ENCODE measurements around the gene SWI5. TPM values are rescaled to one million over a fixed set of nuclear protein-coding genes. Genes with fewer than 3 reads are reported as not detected.

Gene SWI5
- total and polyA plus RNA-seq, 9 of the 15 experiments (the other 6 are each of a cell fraction or from before 2014, with no cell fraction given) = 62.8 to 133 (median 95.9) TPM

DNA sequence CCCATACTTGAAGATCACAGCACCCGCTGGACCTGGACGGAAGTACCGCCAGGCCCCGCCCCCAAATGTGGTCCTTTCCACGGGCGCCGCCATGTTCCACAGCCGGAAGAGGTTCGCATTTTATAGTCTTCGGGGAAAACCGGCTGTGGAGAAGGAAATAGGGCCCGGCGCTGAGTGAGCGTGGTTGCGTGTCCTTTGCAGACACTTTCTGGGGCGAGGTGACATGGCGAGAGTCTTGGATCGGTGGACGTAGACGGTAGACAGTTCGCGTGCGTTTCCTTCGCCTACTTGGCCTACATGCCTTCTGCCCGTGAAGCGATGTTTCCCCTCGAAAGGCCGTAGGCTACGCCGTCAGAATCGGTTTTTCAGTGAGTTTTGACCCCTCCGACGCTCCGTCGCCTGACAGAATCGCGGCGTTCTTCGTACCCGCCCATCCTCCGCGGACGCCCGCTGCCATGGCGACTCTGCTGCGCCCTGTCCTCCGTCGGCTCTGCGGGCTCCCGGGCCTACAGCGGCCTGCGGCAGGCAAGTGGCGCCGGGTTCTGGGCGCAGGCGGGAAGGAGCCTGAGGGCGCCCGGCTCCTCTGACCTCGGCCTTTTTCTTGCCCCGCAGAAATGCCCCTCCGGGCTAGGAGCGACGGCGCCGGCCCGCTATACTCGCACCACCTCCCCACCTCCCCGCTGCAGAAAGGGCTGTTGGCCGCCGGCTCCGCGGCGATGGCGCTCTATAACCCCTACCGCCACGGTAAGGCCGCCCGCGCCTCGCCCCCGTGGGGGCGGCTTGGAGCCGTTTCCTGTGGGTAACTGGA lies 46.5 kb downstream of the SWI5 start, which contains the start of the genes COQ4 and TRUB2 (continued):
- TF ChIP-seq, protein P1, sequence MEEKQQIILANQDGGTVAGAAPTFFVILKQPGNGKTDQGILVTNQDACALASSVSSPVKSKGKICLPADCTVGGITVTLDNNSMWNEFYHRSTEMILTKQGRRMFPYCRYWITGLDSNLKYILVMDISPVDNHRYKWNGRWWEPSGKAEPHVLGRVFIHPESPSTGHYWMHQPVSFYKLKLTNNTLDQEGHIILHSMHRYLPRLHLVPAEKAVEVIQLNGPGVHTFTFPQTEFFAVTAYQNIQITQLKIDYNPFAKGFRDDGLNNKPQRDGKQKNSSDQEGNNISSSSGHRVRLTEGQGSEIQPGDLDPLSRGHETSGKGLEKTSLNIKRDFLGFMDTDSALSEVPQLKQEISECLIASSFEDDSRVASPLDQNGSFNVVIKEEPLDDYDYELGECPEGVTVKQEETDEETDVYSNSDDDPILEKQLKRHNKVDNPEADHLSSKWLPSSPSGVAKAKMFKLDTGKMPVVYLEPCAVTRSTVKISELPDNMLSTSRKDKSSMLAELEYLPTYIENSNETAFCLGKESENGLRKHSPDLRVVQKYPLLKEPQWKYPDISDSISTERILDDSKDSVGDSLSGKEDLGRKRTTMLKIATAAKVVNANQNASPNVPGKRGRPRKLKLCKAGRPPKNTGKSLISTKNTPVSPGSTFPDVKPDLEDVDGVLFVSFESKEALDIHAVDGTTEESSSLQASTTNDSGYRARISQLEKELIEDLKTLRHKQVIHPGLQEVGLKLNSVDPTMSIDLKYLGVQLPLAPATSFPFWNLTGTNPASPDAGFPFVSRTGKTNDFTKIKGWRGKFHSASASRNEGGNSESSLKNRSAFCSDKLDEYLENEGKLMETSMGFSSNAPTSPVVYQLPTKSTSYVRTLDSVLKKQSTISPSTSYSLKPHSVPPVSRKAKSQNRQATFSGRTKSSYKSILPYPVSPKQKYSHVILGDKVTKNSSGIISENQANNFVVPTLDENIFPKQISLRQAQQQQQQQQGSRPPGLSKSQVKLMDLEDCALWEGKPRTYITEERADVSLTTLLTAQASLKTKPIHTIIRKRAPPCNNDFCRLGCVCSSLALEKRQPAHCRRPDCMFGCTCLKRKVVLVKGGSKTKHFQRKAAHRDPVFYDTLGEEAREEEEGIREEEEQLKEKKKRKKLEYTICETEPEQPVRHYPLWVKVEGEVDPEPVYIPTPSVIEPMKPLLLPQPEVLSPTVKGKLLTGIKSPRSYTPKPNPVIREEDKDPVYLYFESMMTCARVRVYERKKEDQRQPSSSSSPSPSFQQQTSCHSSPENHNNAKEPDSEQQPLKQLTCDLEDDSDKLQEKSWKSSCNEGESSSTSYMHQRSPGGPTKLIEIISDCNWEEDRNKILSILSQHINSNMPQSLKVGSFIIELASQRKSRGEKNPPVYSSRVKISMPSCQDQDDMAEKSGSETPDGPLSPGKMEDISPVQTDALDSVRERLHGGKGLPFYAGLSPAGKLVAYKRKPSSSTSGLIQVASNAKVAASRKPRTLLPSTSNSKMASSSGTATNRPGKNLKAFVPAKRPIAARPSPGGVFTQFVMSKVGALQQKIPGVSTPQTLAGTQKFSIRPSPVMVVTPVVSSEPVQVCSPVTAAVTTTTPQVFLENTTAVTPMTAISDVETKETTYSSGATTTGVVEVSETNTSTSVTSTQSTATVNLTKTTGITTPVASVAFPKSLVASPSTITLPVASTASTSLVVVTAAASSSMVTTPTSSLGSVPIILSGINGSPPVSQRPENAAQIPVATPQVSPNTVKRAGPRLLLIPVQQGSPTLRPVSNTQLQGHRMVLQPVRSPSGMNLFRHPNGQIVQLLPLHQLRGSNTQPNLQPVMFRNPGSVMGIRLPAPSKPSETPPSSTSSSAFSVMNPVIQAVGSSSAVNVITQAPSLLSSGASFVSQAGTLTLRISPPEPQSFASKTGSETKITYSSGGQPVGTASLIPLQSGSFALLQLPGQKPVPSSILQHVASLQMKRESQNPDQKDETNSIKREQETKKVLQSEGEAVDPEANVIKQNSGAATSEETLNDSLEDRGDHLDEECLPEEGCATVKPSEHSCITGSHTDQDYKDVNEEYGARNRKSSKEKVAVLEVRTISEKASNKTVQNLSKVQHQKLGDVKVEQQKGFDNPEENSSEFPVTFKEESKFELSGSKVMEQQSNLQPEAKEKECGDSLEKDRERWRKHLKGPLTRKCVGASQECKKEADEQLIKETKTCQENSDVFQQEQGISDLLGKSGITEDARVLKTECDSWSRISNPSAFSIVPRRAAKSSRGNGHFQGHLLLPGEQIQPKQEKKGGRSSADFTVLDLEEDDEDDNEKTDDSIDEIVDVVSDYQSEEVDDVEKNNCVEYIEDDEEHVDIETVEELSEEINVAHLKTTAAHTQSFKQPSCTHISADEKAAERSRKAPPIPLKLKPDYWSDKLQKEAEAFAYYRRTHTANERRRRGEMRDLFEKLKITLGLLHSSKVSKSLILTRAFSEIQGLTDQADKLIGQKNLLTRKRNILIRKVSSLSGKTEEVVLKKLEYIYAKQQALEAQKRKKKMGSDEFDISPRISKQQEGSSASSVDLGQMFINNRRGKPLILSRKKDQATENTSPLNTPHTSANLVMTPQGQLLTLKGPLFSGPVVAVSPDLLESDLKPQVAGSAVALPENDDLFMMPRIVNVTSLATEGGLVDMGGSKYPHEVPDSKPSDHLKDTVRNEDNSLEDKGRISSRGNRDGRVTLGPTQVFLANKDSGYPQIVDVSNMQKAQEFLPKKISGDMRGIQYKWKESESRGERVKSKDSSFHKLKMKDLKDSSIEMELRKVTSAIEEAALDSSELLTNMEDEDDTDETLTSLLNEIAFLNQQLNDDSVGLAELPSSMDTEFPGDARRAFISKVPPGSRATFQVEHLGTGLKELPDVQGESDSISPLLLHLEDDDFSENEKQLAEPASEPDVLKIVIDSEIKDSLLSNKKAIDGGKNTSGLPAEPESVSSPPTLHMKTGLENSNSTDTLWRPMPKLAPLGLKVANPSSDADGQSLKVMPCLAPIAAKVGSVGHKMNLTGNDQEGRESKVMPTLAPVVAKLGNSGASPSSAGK (IDR thresholded peaks at IDR 0.05) = no peak
- TF ChIP-seq, protein P2, sequence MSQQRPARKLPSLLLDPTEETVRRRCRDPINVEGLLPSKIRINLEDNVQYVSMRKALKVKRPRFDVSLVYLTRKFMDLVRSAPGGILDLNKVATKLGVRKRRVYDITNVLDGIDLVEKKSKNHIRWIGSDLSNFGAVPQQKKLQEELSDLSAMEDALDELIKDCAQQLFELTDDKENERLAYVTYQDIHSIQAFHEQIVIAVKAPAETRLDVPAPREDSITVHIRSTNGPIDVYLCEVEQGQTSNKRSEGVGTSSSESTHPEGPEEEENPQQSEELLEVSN (IDR thresholded peaks at IDR 0.05; ENCODE audit: borderline replicate concordance in 1 of 2, extremely low read depth in 1 of 2, insufficient read depth in 1 of 2, insufficient read length in 1 of 2, low read depth in 1 of 2, low read length in 1 of 2, poor library complexity in 1 of 2, severe bottlenecking in 1 of 2) = peak; percentile 42 to 60
- TF ChIP-seq, protein P3, sequence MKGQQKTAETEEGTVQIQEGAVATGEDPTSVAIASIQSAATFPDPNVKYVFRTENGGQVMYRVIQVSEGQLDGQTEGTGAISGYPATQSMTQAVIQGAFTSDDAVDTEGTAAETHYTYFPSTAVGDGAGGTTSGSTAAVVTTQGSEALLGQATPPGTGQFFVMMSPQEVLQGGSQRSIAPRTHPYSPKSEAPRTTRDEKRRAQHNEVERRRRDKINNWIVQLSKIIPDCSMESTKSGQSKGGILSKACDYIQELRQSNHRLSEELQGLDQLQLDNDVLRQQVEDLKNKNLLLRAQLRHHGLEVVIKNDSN (CRISPR knock-in tag; IDR thresholded peaks at IDR 0.05) = no peak
- TF ChIP-seq OTX1 (CRISPR knock-in tag; IDR thresholded peaks at IDR 0.05) = peak; percentile 95
- TF ChIP-seq NEUROD1 (IDR thresholded peaks at IDR 0.05; ENCODE audit: borderline replicate concordance, low read depth, low read length, partially characterized antibody) = peak; percentile 92
- TF ChIP-seq, protein P4, sequence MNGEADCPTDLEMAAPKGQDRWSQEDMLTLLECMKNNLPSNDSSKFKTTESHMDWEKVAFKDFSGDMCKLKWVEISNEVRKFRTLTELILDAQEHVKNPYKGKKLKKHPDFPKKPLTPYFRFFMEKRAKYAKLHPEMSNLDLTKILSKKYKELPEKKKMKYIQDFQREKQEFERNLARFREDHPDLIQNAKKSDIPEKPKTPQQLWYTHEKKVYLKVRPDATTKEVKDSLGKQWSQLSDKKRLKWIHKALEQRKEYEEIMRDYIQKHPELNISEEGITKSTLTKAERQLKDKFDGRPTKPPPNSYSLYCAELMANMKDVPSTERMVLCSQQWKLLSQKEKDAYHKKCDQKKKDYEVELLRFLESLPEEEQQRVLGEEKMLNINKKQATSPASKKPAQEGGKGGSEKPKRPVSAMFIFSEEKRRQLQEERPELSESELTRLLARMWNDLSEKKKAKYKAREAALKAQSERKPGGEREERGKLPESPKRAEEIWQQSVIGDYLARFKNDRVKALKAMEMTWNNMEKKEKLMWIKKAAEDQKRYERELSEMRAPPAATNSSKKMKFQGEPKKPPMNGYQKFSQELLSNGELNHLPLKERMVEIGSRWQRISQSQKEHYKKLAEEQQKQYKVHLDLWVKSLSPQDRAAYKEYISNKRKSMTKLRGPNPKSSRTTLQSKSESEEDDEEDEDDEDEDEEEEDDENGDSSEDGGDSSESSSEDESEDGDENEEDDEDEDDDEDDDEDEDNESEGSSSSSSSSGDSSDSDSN (IDR thresholded peaks at IDR 0.05; ENCODE audit: borderline replicate concordance in 1 of 2, low read depth in 2 of 2, low read length in 2 of 2) = peak; percentile 96 to 98; a peak in 3 of 4 replicates
- TF ChIP-seq NELFE (IDR thresholded peaks at IDR 0.05; ENCODE audit: insufficient read depth, insufficient read length) = no peak
- TF ChIP-seq MYC (IDR thresholded peaks at IDR 0.05; ENCODE audit: low read depth, low read length) = peak; percentile 100
- no peak for TF ChIP-seq MYC (CRISPR knock-in tag; IDR thresholded peaks at IDR 0.05; ENCODE audit: borderline replicate concordance, low read depth)
- no peak for TF ChIP-seq ZBED1 (IDR thresholded peaks at IDR 0.05)
